Sigmoid colon (tissue), 3 donors: ENCODE measurements around the gene ADCY5.

Experiments
- POLR2A ChIP-seq, 2 donors: fragments of 450-650 bp; IDR thresholded peaks; one replicate each; pipeline ENCODE4 v1.6.1; 2016; ENCODE audit warnings: antibody characterized with exemption in 2 of 2, mild to moderate bottlenecking in 2 of 2, moderate library complexity in 2 of 2
- TF ChIP-seq, protein P1 (sequence below), 4 experiments: fragments of 450-650 bp in 3 of 4; fragments of 200-600 bp in 1 of 4; IDR thresholded peaks; one replicate each; pipeline ENCODE4 v1.5.1; 2016 to 2019; ENCODE audit warnings: antibody characterized with exemption in 4 of 4, mild to moderate bottlenecking in 3 of 4, moderate library complexity in 2 of 4

DNA sequence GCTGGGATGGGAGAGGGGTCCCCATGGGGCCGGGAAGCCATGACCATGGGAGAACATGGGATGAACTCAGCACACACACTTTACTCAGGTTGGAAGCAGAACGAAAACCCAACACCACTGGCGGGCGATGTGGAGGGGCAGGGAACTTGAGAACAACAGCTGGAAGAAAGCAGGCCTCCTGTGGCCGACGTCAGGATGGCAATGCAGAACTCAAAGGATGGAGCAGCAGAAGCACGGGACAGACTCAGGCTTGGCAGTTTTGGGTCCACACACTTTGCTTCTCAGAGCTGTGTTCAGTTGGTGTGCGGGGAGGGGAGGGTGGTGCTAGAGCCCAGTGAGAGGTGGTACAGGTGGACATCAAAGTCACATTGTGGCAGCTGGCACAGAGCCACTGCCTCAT, 166.4 kb downstream of the ADCY5 start:
- TF ChIP-seq, protein P1, sequence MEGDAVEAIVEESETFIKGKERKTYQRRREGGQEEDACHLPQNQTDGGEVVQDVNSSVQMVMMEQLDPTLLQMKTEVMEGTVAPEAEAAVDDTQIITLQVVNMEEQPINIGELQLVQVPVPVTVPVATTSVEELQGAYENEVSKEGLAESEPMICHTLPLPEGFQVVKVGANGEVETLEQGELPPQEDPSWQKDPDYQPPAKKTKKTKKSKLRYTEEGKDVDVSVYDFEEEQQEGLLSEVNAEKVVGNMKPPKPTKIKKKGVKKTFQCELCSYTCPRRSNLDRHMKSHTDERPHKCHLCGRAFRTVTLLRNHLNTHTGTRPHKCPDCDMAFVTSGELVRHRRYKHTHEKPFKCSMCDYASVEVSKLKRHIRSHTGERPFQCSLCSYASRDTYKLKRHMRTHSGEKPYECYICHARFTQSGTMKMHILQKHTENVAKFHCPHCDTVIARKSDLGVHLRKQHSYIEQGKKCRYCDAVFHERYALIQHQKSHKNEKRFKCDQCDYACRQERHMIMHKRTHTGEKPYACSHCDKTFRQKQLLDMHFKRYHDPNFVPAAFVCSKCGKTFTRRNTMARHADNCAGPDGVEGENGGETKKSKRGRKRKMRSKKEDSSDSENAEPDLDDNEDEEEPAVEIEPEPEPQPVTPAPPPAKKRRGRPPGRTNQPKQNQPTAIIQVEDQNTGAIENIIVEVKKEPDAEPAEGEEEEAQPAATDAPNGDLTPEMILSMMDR (IDR thresholded peaks at IDR 0.05) = no peak
- no peak for TF ChIP-seq POLR2A (IDR thresholded peaks at IDR 0.05)
